Fibroblast of lung (primary cell): Measurements from ENCODE around the gene SNAI3. TPM values are rescaled to one million over a fixed set of nuclear protein-coding genes. Genes with fewer than 3 reads are reported as not detected.

Source experiments
- DNase-seq, 2 donors: peaks; one replicate each; pipeline versions ENCODE4 v3.0.0 to v3.0.0-alpha.2; 2010; ENCODE audit warnings: low read depth in 2 of 2
- H2AFZ ChIP-seq: 2 replicates; pipeline ENCODE4 v1.5.1; 2012; ENCODE audit warnings: low read length, control low read depth, inconsistent platforms
- H3K27ac ChIP-seq: 2 replicates; pipeline ENCODE4 v1.5.1; 2011; ENCODE audit warnings: low read length, control low read depth; ENCODE audit not compliant: insufficient read depth
- H3K27me3 ChIP-seq: 2 replicates; pipeline ENCODE4 v1.5.1; 2011; ENCODE audit warnings: mild to moderate bottlenecking, low read length; ENCODE audit not compliant: control insufficient read depth, insufficient read depth
- H3K36me3 ChIP-seq: 2 replicates; pipeline ENCODE4 v1.5.1; 2011; ENCODE audit warnings: low read length; ENCODE audit not compliant: control insufficient read depth, insufficient read depth
- H3K4me1 ChIP-seq: 2 replicates; pipeline ENCODE4 v1.5.1; 2011; ENCODE audit warnings: low read length; ENCODE audit not compliant: control insufficient read depth, insufficient read depth; ENCODE audit errors: extremely low read depth
- H3K4me2 ChIP-seq: 2 replicates; pipeline ENCODE4 v1.5.1; 2011; ENCODE audit warnings: low read length, control low read depth; ENCODE audit not compliant: insufficient read depth; ENCODE audit errors: extremely low read depth
- H3K4me3 ChIP-seq, 4 experiments: fragments of 200-600 bp in 1 of 4; sonication (generic) in 1 of 4; replicated peaks in 1 of 4; 2 replicates each; pipeline ENCODE4 v1.5.1; 2011 to 2016; ENCODE audit warnings: low read length in 4 of 4, low read depth in 3 of 4, mild to moderate bottlenecking in 3 of 4, control low read depth in 2 of 4, inconsistent platforms in 1 of 4, mixed read lengths in 1 of 4; ENCODE audit not compliant: insufficient read depth in 1 of 4; ENCODE audit errors: control extremely low read depth in 1 of 4
- H3K79me2 ChIP-seq: 2 replicates; pipeline ENCODE4 v1.5.1; 2012; ENCODE audit warnings: mild to moderate bottlenecking, low read length, inconsistent platforms; ENCODE audit not compliant: control insufficient read depth, insufficient read depth
- H3K9ac ChIP-seq: 2 replicates; pipeline ENCODE4 v1.5.1; 2011; ENCODE audit warnings: mild to moderate bottlenecking, low read length, control low read depth; ENCODE audit not compliant: insufficient read depth
- H3K9me3 ChIP-seq: 2 replicates; pipeline ENCODE4 v1.5.1; 2012; ENCODE audit warnings: low read depth, low read length; ENCODE audit not compliant: control insufficient read depth, insufficient read depth
- H4K20me1 ChIP-seq: 2 replicates; pipeline ENCODE4 v1.5.1; 2011; ENCODE audit warnings: low read length; ENCODE audit not compliant: control insufficient read depth, insufficient read depth; ENCODE audit errors: extremely low read depth
- CTCF ChIP-seq, 2 donors: IDR thresholded peaks in 1 of 2; conservative IDR thresholded peaks in 1 of 2; 1 replicate in 1 of 2; 2 replicates in 1 of 2; pipeline ENCODE4 v1.5.1; 2011 to 2012; ENCODE audit warnings: low read length in 2 of 2, control low read depth in 1 of 2, inconsistent platforms in 1 of 2, low read depth in 1 of 2, mild to moderate bottlenecking in 1 of 2
- EZH2 ChIP-seq: IDR thresholded peaks from 2 replicates; pipeline ENCODE4 v1.5.1; 2012; ENCODE audit warnings: low read length, control low read depth, mild to moderate bottlenecking; ENCODE audit errors: missing control alignments
- polyA plus RNA-seq, 2 donors: library from polyadenylated mRNA; depleted of rRNA in 1 of 2; stranded (reverse) in 1 of 2; unstranded in 1 of 2; fragments of >200 nt; gene quantifications; 2 replicates each; pipeline ENCODE4 v1.2.1, GENCODE V29; 2011 to 2012; ENCODE audit warnings: missing spikeins in 1 of 2
- total RNA-seq: library from RNA; depleted of rRNA; stranded (reverse); fragments of >200 nt; gene quantifications from 2 replicates; pipeline ENCODE4 v1.2.1, GENCODE V29; 2014

The SNAI3 gene
- total and polyA plus RNA-seq, 2 donors (not counting 1 experiment from before 2014, with no cell fraction given): 0.17 TPM; not detected in 1

- Histone ChIP-seq H3K27ac (no peak overlapping the region), H3K9me3 (no peaks in the 10 kb centered on the region), H2AFZ (no peak overlapping the region), H3K4me3 (no peak overlapping the region), H3K9ac (no peak overlapping the region), H3K79me2 (no peaks in the 10 kb centered on the region), H3K4me2 (no peak overlapping the region), H3K27me3 (no peaks in the 10 kb centered on the region), H4K20me1 (no peaks in the 10 kb centered on the region), H3K4me1 (no peaks in the 10 kb centered on the region), H3K36me3 (peaks cover 66% of the 10 kb centered on the region)
- no peak for DNase-seq
- TF ChIP-seq CTCF (conservative IDR thresholded peaks at IDR 0.05 in 1 of 2, IDR thresholded peaks at IDR 0.05 in 1 of 2; ENCODE audit: low read depth in 1 of 2, low read length in 2 of 2): no peak
- no peak for TF ChIP-seq EZH2
These were observed 37.6 kb upstream of the SNAI3 start for GRCh38 chr16:88723911-88724310.

DNA sequence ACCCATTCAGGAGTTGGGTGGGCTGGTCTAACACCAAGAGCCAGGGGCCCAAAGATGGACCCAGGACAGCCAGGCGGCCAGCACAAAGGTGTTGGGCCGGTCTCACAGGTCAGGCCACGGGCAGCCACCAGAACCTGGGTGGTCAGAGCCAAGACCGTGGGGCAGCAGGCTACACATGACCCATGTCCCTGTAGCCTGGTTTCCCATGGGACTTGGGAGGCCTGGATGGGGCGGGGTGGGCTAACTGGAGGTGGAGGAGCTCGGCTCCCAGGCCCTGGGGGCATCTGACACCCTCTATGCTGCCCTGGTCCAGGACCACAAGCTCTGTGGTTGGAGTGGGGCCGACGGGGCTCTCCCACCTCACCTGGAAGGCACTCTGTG is 37.2 kb upstream of the SNAI3 start:
- Histone ChIP-seq H3K4me3 (no peak overlapping the region), H3K27ac (no peak overlapping the region), H3K79me2 (no peaks in the 10 kb centered on the region), H3K9ac (no peak overlapping the region), H3K9me3 (no peaks in the 10 kb centered on the region), H3K27me3 (no peaks in the 10 kb centered on the region), H3K36me3 (peaks cover 66% of the 10 kb centered on the region), H4K20me1 (no peaks in the 10 kb centered on the region), H3K4me1 (no peaks in the 10 kb centered on the region), H3K4me2 (no peak overlapping the region), H2AFZ (no peak overlapping the region)
- DNase-seq: no peak
- no peak for TF ChIP-seq EZH2
- TF ChIP-seq CTCF (conservative IDR thresholded peaks at IDR 0.05 in 1 of 2, IDR thresholded peaks at IDR 0.05 in 1 of 2; ENCODE audit: low read depth in 1 of 2, low read length in 2 of 2): no peak

GRCh38 chr16:88722784-88723506 is 36.6 kb upstream of the SNAI3 start:
- H3K36me3 ChIP-seq: peaks cover 67% of the 10 kb centered on the region
- H3K4me1 ChIP-seq: no peaks in the 10 kb centered on the region
- no peak for TF ChIP-seq CTCF (conservative IDR thresholded peaks at IDR 0.05 in 1 of 2, IDR thresholded peaks at IDR 0.05 in 1 of 2; ENCODE audit: low read depth in 1 of 2, low read length in 2 of 2)
- TF ChIP-seq EZH2: no peak
- DNase-seq: no peak
- no peak overlapping the region for H3K27ac ChIP-seq
- no peak overlapping the region for H3K9ac ChIP-seq
- H2AFZ ChIP-seq: no peak overlapping the region
- no peaks in the 10 kb centered on the region for H3K79me2 ChIP-seq
- no peaks in the 10 kb centered on the region for H4K20me1 ChIP-seq
- H3K27me3 ChIP-seq: no peaks in the 10 kb centered on the region
- no peak overlapping the region for H3K4me2 ChIP-seq
- H3K4me3 ChIP-seq: no peak overlapping the region
- no peaks in the 10 kb centered on the region for H3K9me3 ChIP-seq
